Occipital lobe (tissue), 2 donors: ENCODE measurements around the gene TPRKB. TPM values are rescaled to one million over a fixed set of nuclear protein-coding genes. Genes with fewer than 3 reads are reported as not detected.
"Not testable (repeated sequence)": the region's sequence is repeated elsewhere in the genome, so short reads cannot be mapped to it uniquely, and the experiment has no call there.

ENCODE experiments used
- DNase-seq: peaks from one replicate; lab custom pipeline; 2025; lab: John Stamatoyannopoulos, UW
- total RNA-seq: library from RNA; depleted of rRNA; stranded (reverse); fragments of >200 nt; gene quantifications from one replicate; pipeline ENCODE4 v1.2.3, GENCODE V29; 2014

Gene TPRKB
- total RNA-seq, 1 donor from 2014 or later: 40.2 TPM

DNA sequence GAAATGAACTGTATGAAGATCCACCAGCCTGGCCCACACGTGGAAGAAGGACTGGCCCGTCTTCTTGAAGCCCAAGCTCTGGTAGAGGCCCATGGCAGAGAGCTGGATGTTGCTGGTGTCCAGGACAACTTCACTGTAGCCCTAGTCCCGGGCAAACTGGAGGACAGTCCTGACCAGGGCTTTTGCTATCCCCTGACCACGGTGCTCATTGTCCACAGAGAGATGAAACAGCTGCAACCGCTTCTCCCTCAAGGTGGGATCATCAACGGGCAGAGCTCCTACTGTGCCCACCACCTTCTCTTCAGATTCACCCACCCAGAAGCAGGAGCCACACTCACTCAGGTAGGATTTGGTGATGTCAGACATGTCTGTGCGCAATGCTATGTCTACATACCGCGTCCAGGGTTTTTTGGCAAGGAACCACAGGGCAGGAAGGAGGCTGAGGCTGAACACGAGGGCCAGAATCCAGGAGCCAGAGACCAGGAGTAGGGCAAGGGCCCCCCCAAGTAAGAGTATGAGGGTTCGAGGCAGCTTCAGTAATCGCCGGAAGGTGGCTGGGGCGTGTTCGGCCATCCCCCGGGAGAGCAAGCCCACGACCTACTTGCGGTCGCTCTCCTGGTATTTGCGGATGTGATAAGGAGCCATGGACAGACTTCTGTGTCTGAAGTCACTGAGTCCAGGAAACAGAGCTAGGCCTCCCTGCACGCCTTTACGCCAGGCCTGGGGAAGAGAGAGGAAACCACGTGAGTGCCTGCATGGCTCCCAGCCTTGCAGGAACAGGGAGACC, 36.3 kb downstream of the TPRKB start:
- no peak for DNase-seq

DNA sequence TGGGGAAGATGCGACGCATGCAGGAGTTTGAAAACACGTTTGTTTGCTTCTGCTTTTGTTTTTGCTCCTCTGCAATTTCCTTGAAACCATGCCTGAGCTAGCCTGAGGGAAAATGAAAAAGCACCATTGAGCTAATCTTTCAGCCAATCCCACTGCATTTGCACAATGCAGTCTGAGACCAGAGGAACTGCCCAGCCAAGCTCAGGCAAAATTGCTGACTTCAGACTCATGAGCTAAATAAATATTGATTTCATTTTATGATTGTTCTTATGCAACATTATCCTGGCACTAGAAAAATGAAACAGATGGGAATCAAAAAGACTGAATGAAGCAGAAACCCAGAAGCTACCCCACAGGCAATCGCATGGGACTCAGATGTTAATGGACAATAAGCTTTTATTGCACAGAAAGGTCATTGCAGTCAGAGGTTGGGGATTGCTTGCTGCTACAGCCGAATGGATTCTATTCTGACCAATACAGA, 37.0 kb downstream of the TPRKB start:
- DNase-seq: no peak

DNA sequence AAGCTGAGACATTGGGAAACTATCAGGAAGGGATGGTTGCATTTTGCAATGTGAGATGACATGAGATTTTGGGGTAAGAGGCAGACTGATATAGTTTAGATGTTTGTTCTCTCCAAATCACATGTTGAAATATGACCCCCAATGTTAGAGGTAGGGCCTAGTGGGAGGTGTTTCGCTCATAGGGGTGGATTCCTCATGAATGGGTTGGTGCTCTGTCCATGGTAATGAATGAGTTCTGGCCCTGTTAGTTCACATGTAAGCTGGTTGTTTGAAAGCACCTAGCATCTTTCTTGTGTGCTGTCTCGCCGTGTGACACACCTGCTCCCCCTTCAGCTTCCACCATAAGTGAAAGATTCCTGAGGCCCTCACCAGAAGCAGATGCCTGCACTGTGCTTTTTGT, 37.7 kb downstream of the TPRKB start:
- DNase-seq: no peak

DNA sequence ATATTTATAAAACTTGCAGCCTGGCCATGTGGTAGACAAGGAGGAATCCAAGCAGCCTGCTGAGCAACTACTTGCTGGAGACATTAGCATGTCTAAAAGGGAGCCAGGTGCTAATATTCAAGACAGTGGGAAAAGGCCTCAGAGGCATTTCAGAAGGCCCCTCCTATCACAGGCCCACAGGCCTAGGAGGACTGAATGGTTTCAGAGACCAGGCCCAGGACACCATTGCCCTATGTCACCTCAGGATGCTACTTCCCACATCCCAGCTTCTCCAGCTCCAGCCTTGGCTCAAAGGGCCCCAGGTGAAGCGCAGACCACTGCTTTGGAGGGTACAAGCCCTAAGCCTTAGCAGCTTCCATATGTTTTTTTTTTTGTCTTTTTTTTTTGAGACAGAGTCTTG, 39.0 kb downstream of the TPRKB start:
- DNase-seq: no peak

DNA sequence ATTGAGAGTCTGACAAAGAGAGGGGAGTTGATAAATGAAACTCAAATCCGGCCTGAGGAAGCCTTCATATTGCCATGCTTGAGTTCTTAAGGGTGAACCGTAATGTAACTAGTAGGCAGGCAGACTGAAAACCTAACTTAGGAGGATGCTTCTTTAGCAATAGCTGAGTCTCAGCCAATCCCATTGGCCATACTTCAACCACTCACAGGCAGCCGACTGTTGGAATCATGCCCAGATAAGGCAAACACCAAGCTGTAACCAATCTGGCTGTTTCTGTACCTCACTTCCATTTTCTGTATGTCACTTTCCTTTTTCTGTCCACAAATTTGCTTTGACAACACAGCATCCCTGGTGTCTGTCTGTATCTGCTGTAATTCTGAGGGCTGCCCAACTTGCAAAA, 39.5 kb downstream of the TPRKB start:
- no peak for DNase-seq

DNA sequence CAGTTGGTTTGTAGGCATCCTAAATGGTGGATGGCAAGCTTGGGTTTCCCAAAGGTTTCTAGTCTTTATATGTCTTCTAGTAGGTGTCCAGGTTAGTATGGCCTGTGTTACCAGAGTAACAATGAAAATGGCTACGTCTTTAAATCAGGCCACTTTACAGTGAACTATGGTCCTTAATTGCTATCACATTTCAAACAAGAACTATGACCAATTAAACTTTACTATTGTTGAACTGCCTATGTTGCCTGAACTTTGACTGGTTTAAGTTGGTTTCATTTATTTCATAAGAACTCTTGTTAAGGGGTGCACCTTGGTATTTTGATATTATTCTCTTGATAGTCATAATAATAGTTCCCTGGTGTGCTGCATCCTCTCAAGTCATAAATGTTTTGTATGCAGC, 40.2 kb downstream of the TPRKB start:
- not testable (repeated sequence) for DNase-seq

DNA sequence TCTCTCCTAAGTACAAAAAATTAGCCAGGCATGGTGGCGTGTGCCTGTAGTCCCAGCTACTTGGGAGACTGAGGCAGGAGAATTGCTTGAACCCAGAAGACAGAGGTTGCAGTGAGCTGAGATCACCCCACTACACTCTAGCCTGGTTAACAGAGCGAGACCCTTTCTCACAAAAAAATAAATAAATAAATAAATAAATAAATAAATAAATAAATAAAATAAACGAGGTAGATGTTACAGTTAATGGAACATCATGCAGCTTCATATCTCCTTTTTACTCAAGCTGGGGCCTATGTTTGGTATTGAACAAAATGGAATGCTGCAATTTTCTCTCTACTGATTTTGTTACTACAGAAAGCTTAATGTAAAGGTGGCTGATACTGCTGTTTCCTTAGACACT, 40.6 kb downstream of the TPRKB start:
- DNase-seq: not testable (repeated sequence)

DNA sequence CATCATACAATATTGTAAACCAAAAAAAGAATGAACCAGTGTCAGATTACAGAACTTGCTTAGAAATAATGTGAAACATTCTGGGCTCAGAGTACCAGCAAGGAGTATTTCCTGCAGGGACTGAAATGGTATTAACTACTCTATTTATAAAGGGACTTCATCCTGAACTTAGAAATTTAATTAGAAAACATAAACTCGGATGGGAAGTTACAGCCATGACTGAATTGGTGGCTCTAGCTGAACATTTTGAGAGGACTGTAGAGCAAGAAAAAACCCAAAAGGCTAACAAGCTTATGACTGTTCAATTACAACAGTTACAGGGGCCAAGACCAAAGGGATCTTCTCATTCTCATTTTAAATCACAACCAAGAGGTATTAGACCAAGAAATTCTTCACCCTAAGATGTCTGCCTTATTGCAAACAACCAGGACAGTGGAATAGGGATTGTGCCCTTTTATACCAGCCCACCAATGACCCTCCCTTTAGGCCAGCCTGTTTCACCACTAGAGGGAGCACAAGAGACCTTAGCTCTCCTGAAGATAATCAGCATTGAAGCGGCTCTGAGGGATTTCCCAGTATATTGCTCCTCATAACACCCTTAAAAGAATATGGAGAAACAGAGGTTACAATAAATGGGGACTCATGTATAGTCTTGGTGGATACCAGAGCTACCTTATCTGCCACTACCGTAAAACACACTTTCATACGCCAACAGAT, 46.6 kb downstream of the TPRKB start:
- not testable (repeated sequence) for DNase-seq

DNA sequence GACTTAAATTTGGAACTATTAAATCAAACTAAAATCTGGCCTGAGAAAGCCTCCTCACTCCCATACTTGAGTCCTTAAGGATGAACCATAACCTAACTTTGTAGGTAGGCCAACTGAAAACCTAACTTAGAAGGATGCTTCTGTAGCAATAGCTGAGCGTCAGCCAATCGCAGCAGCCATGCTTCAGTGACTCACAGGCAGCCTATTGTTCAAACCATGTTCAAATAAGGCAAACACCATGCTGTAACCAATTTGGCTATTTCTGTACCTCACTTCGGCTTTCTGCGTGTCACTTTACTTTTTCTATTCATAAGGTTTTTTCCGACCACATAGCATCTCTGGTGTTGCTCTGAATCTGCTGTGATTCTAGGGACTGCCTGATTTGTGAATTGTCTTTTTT, 48.7 kb downstream of the TPRKB start:
- DNase-seq: not testable (repeated sequence)

DNA sequence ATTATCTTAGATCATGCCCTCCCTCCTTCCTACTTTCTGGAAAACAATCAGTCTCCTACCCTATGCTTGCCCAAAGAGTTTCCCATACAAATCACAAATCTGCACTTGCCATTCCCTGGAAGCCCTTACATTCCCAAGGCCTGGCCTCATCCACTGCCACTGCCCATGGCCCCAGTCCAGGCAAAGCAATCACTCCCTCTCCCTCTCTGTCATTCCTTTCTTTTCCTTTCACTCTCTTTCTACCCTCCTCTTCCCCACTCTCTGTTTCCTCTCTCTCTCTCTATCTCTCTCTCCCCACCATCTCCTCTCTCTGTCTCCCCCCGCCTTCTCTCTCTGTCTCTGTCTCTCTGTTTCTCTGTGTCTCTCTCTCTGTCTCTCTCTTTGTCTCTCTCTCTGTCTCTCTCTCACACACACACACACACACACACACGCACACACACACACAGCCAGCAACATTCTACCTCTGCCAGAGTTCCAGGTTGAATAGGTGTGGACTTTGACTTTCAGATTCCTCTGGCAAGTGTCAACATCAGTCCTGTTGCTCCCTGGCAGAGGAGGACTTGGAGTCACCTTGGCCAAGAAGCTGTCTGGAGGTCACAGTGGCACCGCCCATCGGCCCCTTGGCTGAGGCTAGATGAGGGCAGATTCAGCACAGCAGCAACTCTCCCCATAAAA, 51.2 kb downstream of the TPRKB start:
- no peak for DNase-seq

DNA sequence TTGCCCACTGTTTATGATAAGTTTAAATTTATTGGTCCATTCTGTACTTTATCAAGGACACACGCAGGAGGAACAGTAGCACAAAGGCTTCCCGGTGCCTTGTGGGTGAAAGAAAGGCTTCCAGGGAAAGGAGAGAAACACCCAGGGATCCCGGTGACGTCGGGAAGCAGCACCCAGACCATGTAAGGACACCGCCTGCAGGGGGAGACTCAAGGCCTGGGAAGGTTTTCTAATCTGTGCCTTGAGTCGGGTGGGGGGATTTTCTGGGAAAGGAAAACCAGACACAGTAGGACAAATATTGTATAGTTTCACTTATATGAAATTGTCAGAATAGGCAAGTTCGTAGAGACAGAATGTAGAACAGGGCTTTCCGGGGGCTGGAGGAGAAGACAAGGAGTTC, 52.2 kb downstream of the TPRKB start:
- DNase-seq: not testable (repeated sequence)

DNA sequence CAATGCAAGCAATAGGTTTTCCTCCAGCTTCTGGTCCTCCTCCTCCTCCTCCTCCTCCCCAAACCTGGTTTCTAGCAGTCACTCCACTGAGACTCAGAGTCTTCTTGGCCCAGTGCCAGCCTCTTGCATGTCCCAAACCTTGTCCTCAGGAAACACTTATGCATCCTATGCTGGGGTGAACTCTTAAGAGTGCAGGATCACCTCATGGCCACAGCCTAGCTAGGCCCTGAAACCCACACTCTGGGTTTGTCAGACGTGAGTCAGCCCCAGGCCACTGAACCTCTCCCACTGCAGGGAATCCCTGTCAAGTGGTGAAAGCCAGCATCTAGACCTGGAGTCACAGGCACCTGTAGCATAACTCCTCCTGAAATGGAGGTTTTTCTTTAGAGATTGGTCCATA, 52.8 kb downstream of the TPRKB start:
- DNase-seq: not testable (repeated sequence)

DNA sequence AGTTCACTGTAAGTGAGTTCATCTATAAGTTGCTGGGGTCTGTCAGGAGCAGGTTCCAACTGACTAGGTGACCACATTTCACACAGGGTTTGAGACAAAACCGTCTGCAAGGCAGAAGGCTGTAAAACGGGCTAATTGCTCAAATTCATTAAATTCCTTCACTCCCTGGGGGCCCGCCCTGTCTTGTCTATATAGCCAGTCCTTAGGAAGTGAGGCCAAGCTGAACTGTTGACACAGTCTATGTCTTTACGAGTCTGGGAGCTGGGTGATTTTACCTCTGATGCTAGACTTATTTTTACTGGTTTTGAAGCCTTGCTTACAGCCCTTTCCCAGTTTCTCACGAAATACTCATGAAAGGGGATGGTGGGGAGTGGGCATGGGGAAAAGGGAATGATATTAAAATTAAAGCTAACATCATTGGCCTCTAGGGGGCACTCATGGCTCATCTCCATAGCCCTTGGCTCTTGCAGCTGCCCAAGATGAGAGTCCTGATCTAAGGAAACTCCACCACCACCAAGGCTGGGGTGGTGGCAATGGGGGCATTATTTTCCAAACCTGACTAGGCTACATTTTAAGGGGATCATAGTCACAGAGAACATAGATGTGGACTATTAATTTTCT, 57.1 kb downstream of the TPRKB start:
- not testable (repeated sequence) for DNase-seq

Other genes starting within 250 kb of the TPRKB start
- gene NAT8, start 94.9 kb downstream of the TPRKB start, total RNA-seq: not detected
- gene DUSP11, start 42.8 kb upstream of the TPRKB start, total RNA-seq: 32.3 TPM
- not detected for gene C2orf78, start 46.8 kb upstream of the TPRKB start, total RNA-seq
- 20.4 TPM for gene STAMBP, start 91.6 kb upstream of the TPRKB start, total RNA-seq
- 0.62 TPM for gene ACTG2, start 155.7 kb upstream of the TPRKB start, total RNA-seq
- 45.7 TPM for gene DGUOK, start 189.5 kb upstream of the TPRKB start, total RNA-seq
- 20.9 TPM for gene TET3, start 247.6 kb upstream of the TPRKB start, total RNA-seq